Activated CD8-positive, alpha-beta memory T cell treated with anti-CD3 and anti-CD28 coated beads for 4 hours (primary cell): ENCODE data around the gene SCYL2.

Experiments
- DNase-seq, 2 donors: peaks; one replicate each; pipeline ENCODE4 v3.0.0-alpha.2; 2020; ENCODE audit warnings: low read depth in 2 of 2

Gene SCYL2

DNA sequence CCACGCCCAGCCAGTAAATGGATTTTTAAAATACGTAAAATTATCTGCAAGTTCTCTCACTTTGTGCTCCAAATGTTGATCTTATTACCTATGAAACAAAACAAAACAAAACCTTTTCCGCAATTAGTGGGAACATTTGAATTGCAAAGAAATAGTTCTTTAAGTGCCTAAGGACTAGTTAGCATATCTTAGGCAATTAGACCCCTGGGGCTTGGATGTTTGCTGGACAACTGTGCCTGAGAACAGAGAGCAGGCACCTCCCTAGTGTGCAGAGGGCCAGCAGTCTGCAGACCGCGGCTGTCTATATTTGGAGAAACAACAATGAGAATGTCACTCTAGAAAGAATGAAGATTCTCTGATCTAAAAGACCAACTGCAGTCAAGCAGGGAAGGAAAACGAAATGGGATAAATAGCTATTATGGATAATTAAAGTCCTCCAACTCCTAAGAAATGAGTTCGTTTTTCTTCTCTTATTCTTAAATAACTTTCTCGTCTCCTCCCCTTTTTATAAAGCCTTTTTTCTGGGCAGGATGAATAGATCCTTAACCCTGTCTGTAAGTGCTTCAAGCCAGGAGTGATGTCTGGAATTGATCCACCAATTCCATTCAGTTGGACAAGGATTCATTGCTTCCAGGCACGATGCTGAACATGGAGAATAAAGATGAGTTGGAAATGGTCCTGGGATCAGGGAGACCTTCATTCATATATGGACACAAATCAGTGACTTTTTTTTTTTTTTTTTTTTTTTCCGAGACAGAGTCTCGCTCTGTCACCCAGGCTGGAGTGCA, 106.1 kb downstream of the SCYL2 start:
- no peak for DNase-seq

DNA sequence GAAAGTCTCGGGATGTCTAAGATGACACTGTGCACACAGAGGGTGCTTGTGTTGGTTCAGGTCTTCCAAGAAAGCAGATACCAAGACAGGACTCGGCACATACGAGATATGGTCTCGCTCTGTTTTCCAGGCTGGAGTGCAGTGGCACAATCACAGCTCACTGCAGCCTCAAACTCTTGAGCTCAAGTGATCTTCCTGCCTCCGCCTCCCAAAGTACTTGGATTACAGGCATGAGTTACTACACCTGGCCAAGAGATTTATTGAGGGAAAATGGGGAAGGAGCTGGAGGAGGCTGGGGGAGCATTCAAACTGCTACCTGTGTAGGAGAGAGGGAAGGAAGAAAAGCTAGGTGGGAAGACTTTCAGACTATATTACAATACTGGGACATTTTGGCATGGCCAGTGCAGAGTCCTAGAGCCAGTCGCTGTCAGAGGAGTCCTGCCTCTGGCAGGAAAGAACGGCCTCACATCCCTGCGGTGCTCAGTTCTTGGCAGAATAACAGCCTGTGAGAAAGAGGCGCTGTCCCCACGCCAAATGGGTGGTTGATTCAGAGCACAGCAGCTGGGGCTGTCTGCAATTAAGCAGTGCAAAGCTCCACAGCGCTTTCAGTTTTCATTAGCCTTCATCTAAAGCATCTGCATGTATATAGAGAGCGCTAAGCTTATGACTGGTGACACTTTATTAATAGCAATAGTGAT, 108.2 kb downstream of the SCYL2 start:
- no peak for DNase-seq

DNA sequence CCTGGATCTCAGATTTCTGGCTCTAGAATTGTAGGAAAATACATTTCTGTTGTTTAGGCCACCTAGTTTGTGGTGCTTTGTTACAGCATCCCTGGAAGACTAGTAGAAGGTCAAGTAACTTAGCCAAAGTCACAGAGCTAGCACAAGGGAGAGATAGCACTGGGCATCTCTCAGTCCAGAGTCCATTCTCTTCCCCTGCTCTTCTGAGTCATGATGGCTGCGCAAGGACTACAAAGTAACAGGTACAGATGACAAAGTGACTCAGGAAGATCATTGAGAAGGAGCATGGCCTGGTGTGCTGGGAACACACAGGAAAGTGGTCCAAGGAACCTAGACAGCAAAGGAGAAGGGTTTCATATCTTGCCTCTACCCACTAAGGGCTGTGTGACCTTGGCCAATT, 109.2 kb downstream of the SCYL2 start:
- DNase-seq: no peak

DNA sequence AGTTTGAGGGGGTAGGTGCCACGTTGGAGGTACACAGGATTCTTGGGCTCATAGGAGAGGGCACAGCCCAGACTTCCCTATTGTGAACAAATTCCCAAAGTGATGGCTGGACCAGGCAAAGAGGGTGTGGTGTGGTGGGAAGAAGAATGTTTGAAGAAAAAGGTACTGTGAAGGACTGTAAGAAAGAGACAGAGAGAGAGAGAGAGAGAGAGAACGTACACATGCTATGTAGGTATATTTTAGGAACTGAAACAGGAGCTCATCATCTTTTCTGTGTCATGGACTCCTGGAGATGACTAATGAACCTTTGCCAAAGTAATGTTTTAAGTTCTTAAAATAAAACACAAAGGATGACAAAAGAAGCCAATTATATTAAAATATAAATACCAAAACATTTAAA, 114.4 kb downstream of the SCYL2 start:
- DNase-seq: no peak

DNA sequence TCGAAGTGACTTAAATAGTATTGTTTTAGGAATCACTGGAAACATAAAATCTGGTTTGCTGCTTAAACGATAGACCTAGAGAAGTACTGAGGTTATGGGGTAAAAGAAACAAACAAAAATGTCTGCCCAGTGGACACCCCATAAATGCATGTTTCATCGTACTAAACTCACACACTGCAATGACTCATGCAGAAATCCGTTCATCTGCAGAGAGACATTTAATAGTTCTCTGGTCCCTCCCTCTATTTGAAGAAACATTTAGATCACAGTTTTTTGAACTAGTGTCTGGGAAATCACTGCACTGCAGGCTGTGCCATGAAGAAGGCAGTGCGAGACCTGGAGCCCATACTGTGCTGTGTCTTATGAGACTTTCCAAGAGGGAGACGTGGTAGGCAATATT, 115.4 kb downstream of the SCYL2 start:
- DNase-seq: no peak

DNA sequence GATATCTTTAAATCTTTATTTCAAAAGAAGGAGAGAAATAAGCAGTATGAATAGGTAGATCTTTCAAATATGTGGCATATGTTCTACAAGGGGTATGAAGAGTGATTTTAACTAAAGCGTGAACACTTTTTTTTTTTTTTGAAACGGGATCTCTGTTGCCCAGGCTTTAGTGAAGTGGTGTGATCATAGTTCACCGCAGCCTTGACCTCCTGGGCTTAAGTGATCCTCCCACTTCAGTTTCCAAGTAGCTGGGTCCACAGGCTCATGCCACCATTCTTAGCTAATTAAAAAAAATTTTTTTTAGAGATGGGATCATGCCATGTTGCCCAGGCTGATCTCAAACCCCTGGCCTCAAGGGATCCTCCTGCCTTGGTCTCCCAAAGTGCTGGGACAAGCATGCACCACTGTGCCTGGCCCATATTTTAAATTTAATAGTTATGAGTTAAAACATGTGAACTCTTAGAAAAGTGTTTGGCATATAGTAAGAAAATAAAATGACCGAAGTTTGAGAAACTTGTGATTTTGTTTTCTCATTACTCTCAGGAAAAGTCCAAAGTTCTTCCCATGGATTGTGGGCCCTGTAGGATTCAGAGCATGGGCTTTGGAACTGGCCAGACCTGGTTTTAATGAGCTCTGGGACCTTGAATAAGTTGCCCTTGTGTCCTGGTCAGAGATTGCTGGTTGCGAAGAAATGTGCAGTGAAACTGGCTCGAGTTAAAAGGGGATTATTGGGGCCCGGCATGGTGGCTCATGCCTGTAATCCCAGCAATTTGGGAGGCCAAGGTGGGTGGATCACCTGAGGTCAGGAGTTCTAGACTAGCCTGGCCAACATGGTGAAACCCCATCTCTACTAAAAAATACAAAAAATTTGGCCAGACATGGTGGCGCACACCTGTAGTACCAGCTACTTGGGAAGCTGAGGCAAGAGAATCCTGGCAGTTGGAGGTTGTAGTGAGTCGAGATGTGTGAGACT, 116.9 kb downstream of the SCYL2 start:
- no peak for DNase-seq

DNA sequence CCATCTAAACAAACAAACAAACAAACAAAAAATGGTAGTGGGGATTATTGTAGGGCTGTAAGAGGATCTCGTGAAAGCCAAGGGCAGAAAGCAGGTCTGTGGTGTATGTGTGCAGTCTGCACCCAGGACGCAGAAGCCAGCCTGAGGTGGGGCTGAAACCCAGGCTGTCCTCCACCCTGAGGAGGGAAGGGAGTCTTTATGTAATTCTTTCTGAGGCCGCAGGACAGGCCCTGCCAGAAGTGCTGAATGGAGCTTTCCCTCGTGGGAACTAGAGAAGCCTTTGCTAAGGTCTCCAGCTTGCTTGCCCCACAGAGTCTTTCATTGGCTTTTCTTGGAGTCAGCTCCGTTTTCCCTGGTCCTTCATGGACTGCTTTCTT, 117.6 kb downstream of the SCYL2 start:
- DNase-seq: no peak

DNA sequence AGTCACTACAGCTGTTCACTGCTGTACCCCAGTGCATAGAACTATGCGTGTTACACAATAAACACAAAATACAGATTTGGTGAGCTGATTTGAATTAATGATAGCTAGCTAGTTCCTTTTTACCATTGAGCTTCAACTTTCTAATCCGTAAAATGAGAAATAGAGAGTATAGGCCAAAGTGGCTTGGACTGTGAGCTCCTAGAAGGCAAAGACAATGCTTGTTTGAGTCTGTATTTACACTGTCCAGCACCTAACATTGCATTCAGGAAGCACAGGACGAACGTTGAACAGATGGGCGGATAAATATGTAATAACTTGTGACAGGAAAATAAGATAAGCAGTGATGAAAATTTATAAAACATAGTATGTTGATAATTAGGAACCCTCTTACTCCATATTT, 121.4 kb downstream of the SCYL2 start:
- DNase-seq: no peak
